Panc1 (cell line): ENCODE data around the gene SOX30. TPM values are rescaled to one million over a fixed set of nuclear protein-coding genes. Genes with fewer than 3 reads are reported as not detected.

Experiments used
- ATAC-seq: fragments of 200-7000 bp; cut with Tn5 transposase; 2 replicates; pipeline ENCODE4 v1.9.1; 2020; ENCODE audit warnings: mild to moderate bottlenecking, moderate library complexity
- BruUV-seq: library from RNA; stranded (reverse); fragments of 400-500 nt; replicated peaks from 2 replicates; lab custom pipeline; 2021; lab: Mats Ljungman, UMichigan
- CTCF ChIA-PET: fragments of 300-600 bp; sonication (Branson Sonifier 250); formaldehyde crosslinking; loops from one replicate; lab custom pipeline; 2022; ENCODE audit warnings: antibody characterized with exemption; lab: Charles Lee
- POLR2A ChIA-PET: fragments of 300-600 bp; sonication (Branson Sonifier 250); formaldehyde crosslinking; loops from one replicate; lab custom pipeline; 2022; ENCODE audit warnings: antibody characterized with exemption; lab: Charles Lee
- DNase-seq: peaks from one replicate; pipeline ENCODE4 v3.0.0-alpha.2; 2010; ENCODE audit warnings: low read depth, low spot score
- H3K27ac ChIP-seq: 2 replicates; pipeline ENCODE4 v1.5.1; 2011; ENCODE audit warnings: mild to moderate bottlenecking, low read length, inconsistent platforms
- H3K27me3 ChIP-seq: fragments of 200-500 bp; sonication (Bioruptor generic); 2 replicates; pipeline ENCODE4 v1.6.0; 2014; ENCODE audit warnings: low read length, inconsistent platforms; ENCODE audit not compliant: control insufficient read depth, insufficient read depth
- H3K36me3 ChIP-seq: fragments of 200-500 bp; sonication (Bioruptor generic); 2 replicates; pipeline ENCODE4 v1.5.1; 2014; ENCODE audit warnings: inconsistent platforms, mild to moderate bottlenecking, low read length, moderate library complexity; ENCODE audit not compliant: control insufficient read depth, insufficient read depth
- H3K4me1 ChIP-seq: 2 replicates; pipeline ENCODE4 v1.5.1; 2011; ENCODE audit warnings: inconsistent platforms, mild to moderate bottlenecking, low read length, moderate library complexity; ENCODE audit not compliant: control insufficient read depth, insufficient read depth
- H3K4me3 ChIP-seq, 2 experiments: 2 replicates each; pipeline ENCODE4 v1.5.1; 2011 to 2012; ENCODE audit warnings: low read depth in 2 of 2, low read length in 2 of 2, mild to moderate bottlenecking in 2 of 2, inconsistent platforms in 1 of 2, moderate library complexity in 1 of 2
- H3K9me3 ChIP-seq: fragments of 200-500 bp; sonication (Bioruptor generic); 2 replicates; pipeline ENCODE4 v1.5.1; 2014; ENCODE audit warnings: low read depth, mild to moderate bottlenecking, inconsistent platforms, low read length, moderate library complexity; ENCODE audit not compliant: control insufficient read depth, insufficient read depth
- POLR2AphosphoS5 ChIP-seq: IDR thresholded peaks from 2 replicates; pipeline ENCODE4 v1.6.1; 2012; ENCODE audit warnings: mild to moderate bottlenecking, low read depth, low read length, moderate library complexity
- SIN3A ChIP-seq: IDR thresholded peaks from 2 replicates; pipeline ENCODE4 v1.6.1; 2012; ENCODE audit warnings: low read depth, mild to moderate bottlenecking, low read length, moderate library complexity, borderline replicate concordance; ENCODE audit not compliant: insufficient read depth
- TCF7L2 ChIP-seq: IDR thresholded peaks from 2 replicates; pipeline ENCODE4 v1.6.1; 2011; ENCODE audit warnings: mild to moderate bottlenecking, low read depth, low read length, inconsistent platforms
- in situ Hi-C: cut with HindIII; loops from 2 replicates; pipeline ENCODE4 v1.10.0; 2016; ENCODE audit warnings: low sequenced_read_pairs, low pct_unique_long_range_greater_than_20kb
- intact Hi-C: fragments of 100-400 bp; cut with micrococcal nuclease; formaldehyde crosslinking; loops from one replicate; pipeline ENCODE4 v1.10.0; 2022; ENCODE audit not compliant: unreplicated experiment
- total RNA-seq: library from RNA; stranded (reverse); gene quantifications from one replicate; pipeline ENCODE4 v1.2.1, GENCODE V29; 2021; ENCODE audit not compliant: unreplicated experiment
- TF ChIP-seq, protein P1 (sequence below), 2 experiments: IDR thresholded peaks; 2 replicates each; pipeline ENCODE4 v1.6.1; 2011 to 2012; ENCODE audit warnings: low read depth in 2 of 2, control low read depth in 1 of 2, low read length in 1 of 2, mild to moderate bottlenecking in 1 of 2, moderate library complexity in 1 of 2; ENCODE audit not compliant: insufficient read depth in 1 of 2
- TF ChIP-seq, protein P2 (sequence below): fragments of 450-650 bp; IDR thresholded peaks from 2 replicates; pipeline ENCODE4 v1.5.1; 2017; ENCODE audit warnings: mild to moderate bottlenecking

SOX30 gene
- total RNA-seq, 1 experiment from 2014 or later: not detected

DNA sequence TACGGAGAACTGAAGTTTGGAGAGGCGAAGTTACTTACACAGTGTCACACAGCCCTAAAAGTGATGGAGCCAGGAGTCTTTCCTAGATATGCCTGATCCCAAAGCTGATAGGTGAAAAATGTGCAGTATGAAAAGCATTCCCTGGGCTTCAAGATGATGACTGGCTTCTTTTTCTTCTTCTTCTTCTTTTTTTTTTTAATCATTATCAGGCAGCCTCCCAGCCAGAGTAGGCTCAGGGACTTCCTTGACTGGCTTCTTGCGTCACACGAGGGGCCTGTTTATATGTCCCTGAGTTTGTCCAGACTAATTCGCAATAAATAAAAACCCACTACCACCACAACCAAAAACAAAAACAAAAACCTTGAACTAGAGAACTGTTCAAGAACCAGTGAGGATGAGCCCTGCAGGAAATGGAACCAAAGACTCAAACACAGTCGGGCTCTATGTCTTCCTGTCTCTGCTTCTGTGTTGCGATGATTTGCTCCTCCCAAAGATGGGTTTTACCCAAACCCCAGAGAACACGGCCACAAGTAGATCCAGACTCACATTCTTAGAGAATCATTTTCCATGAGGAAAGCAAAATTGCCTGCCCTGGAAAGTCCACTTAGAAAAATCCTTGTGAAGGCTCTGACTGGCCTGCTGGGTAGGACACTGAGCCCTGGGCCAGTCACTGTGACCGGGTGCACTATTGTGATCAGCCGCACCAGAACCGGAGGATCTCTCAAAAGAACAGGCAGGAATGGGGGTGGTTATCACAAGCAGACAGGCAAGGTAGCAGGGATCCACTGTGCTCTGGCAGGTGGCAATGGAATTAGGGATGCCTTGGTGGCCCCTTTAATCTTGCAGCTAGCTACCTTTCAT, 38.6 kb downstream of the SOX30 start:
- intact Hi-C loops: no loop called here
- no TSS peak for BruUV-seq
- CTCF ChIA-PET: interaction anchor here (0.6 kb wide), 1 partner anchor 104 kb away, joined by 5 read pairs; no protein-coding TSS in a partner anchor
- ATAC-seq (no peak), DNase-seq (no peak)
- in situ Hi-C loops: no loop called here
- H3K36me3 ChIP-seq: no peaks in the 10 kb centered on the region
- no peaks in the 10 kb centered on the region for H3K27me3 ChIP-seq
- POLR2A ChIA-PET: no interaction called here
- H3K27ac ChIP-seq: no peak overlapping the region
- no peaks in the 10 kb centered on the region for H3K4me1 ChIP-seq
- H3K4me3 ChIP-seq: no peak overlapping the region
- H3K9me3 ChIP-seq: no peaks in the 10 kb centered on the region
- TF ChIP-seq POLR2AphosphoS5: no peak
- TF ChIP-seq, protein P1, sequence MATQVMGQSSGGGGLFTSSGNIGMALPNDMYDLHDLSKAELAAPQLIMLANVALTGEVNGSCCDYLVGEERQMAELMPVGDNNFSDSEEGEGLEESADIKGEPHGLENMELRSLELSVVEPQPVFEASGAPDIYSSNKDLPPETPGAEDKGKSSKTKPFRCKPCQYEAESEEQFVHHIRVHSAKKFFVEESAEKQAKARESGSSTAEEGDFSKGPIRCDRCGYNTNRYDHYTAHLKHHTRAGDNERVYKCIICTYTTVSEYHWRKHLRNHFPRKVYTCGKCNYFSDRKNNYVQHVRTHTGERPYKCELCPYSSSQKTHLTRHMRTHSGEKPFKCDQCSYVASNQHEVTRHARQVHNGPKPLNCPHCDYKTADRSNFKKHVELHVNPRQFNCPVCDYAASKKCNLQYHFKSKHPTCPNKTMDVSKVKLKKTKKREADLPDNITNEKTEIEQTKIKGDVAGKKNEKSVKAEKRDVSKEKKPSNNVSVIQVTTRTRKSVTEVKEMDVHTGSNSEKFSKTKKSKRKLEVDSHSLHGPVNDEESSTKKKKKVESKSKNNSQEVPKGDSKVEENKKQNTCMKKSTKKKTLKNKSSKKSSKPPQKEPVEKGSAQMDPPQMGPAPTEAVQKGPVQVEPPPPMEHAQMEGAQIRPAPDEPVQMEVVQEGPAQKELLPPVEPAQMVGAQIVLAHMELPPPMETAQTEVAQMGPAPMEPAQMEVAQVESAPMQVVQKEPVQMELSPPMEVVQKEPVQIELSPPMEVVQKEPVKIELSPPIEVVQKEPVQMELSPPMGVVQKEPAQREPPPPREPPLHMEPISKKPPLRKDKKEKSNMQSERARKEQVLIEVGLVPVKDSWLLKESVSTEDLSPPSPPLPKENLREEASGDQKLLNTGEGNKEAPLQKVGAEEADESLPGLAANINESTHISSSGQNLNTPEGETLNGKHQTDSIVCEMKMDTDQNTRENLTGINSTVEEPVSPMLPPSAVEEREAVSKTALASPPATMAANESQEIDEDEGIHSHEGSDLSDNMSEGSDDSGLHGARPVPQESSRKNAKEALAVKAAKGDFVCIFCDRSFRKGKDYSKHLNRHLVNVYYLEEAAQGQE (IDR thresholded peaks at IDR 0.05; ENCODE audit: insufficient read depth in 1 of 2, low read depth in 2 of 2, low read length in 1 of 2): no peak
- TF ChIP-seq SIN3A: no peak
- TF ChIP-seq, protein P2, sequence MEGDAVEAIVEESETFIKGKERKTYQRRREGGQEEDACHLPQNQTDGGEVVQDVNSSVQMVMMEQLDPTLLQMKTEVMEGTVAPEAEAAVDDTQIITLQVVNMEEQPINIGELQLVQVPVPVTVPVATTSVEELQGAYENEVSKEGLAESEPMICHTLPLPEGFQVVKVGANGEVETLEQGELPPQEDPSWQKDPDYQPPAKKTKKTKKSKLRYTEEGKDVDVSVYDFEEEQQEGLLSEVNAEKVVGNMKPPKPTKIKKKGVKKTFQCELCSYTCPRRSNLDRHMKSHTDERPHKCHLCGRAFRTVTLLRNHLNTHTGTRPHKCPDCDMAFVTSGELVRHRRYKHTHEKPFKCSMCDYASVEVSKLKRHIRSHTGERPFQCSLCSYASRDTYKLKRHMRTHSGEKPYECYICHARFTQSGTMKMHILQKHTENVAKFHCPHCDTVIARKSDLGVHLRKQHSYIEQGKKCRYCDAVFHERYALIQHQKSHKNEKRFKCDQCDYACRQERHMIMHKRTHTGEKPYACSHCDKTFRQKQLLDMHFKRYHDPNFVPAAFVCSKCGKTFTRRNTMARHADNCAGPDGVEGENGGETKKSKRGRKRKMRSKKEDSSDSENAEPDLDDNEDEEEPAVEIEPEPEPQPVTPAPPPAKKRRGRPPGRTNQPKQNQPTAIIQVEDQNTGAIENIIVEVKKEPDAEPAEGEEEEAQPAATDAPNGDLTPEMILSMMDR: no peak
- TF ChIP-seq TCF7L2: no peak

DNA sequence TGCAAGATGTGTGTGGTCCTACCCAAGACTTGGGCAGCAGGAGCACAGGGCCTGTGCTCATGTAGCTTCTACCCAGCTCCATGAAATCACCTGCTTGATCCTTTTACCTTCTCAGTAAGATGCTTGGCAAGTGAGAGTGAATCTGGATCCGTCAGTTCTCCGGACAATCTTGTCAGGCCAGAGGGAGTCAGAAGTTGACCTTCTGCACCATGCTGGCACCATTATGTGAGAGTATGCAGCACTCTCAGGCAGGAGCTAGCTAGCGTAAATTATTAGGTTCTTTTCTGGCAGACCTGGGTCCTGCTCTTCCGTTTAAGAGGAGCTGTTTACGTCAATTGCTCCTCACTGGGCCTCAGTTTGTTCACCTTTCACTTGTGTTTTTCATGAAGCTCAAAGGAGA, 39.7 kb downstream of the SOX30 start:
- BruUV-seq: no TSS peak
- ATAC-seq (no peak), DNase-seq (no peak)
- no peaks in the 10 kb centered on the region for H3K36me3 ChIP-seq
- POLR2A ChIA-PET: no interaction called here
- intact Hi-C loops: no loop called here
- no peaks in the 10 kb centered on the region for H3K27me3 ChIP-seq
- H3K4me3 ChIP-seq: no peak overlapping the region
- in situ Hi-C loops: no loop called here
- no peaks in the 10 kb centered on the region for H3K9me3 ChIP-seq
- CTCF ChIA-PET: no interaction called here
- TF ChIP-seq SIN3A (no peak), POLR2AphosphoS5 (no peak), TCF7L2 (no peak)
- TF ChIP-seq, protein P2: no peak
- TF ChIP-seq, protein P1 (IDR thresholded peaks at IDR 0.05; ENCODE audit: insufficient read depth in 1 of 2, low read depth in 2 of 2, low read length in 1 of 2): no peak
- no peaks in the 10 kb centered on the region for H3K4me1 ChIP-seq
- no peak overlapping the region for H3K27ac ChIP-seq
